ENCODE measurements around the gene VCP. TPM values are rescaled to one million over a fixed set of nuclear protein-coding genes. Genes with fewer than 3 reads are reported as not detected.

Gene VCP
- total RNA-seq, 4 donors from 2014 or later: 129 to 185 (median 171) TPM

GRCh38 chr9:35035851-35036701, 36.3 kb downstream of the VCP start:
- Histone ChIP-seq H3K27ac (replicated peaks in 1 of 4) (peak overlapping the region in 2 of 4 donors; percentile 13 to 36), H3K27me3 (no peaks in the 10 kb centered on the region), H3K36me3 (peaks cover 0 to 24% (median 13%) of the 10 kb centered on the region in 4 donors), H3K4me3 (peak overlapping the region; percentile 40 to 51 (median 44)), H3K9me3 (no peaks in the 10 kb centered on the region), H3K4me1 (peaks cover 3 to 12% (median 8%) of the 10 kb centered on the region in 4 donors)
- DNase-seq (ENCODE audit: extremely low spot score): no peak
- WGBS: 35% methylated on average over 41 of the region's 48 CpGs
- intact Hi-C loops (cut with DNase I): no loop called here
- TF ChIP-seq POLR2A (IDR thresholded peaks at IDR 0.05; ENCODE audit: low read depth): no peak
- peak in 1 of 2 donors; percentile 5 for TF ChIP-seq POLR2AphosphoS5 (IDR thresholded peaks at IDR 0.05)
- no peak for TF ChIP-seq CTCF (IDR thresholded peaks at IDR 0.05)
- TF ChIP-seq EP300 (IDR thresholded peaks at IDR 0.05): no peak

- whole genome bisulfite sequencing: 88% methylated on average over 2 of the region's 2 CpGs
Measured at GRCh38 chr9:35033101-35033500, 39.3 kb downstream of the VCP start.

GRCh38 chr9:35029852-35030251, 42.6 kb downstream of the VCP start:
- Histone ChIP-seq H3K27me3 (no peaks in the 10 kb centered on the region), H3K36me3 (peaks cover 0 to 14% (median 6%) of the 10 kb centered on the region in 4 donors), H3K4me3 (no peak overlapping the region), H3K4me1 (peaks cover 0 to 3% (median 0%) of the 10 kb centered on the region in 4 donors), H3K27ac (replicated peaks in 1 of 4) (no peak overlapping the region), H3K9me3 (no peaks in the 10 kb centered on the region)
- intact Hi-C loops (cut with DNase I): no loop called here
- no peak for DNase-seq (ENCODE audit: extremely low spot score)
- TF ChIP-seq POLR2AphosphoS5 (IDR thresholded peaks at IDR 0.05) (no peak), POLR2A (IDR thresholded peaks at IDR 0.05; ENCODE audit: low read depth) (no peak), CTCF (IDR thresholded peaks at IDR 0.05) (no peak), EP300 (IDR thresholded peaks at IDR 0.05) (no peak)
- 68% methylated on average over 2 of the region's 2 CpGs for WGBS

More at GRCh38 chr9:35033101-35033500, 39.3 kb downstream of the VCP start:
- DNase-seq (ENCODE audit: extremely low spot score): no peak
- no peaks in the 10 kb centered on the region for H3K9me3 ChIP-seq
- TF ChIP-seq EP300 (IDR thresholded peaks at IDR 0.05) (no peak), POLR2AphosphoS5 (IDR thresholded peaks at IDR 0.05) (no peak)
- H3K27ac ChIP-seq (replicated peaks in 1 of 4): no peak overlapping the region
- no peak overlapping the region for H3K4me3 ChIP-seq
- intact Hi-C loops (cut with DNase I): no loop called here
- H3K36me3 ChIP-seq: peaks cover 0 to 24% (median 9%) of the 10 kb centered on the region in 4 donors
- peaks cover 3 to 12% (median 8%) of the 10 kb centered on the region in 4 donors for H3K4me1 ChIP-seq
- no peaks in the 10 kb centered on the region for H3K27me3 ChIP-seq

GRCh38 chr9:35029241-35029640, 43.2 kb downstream of the VCP start:
- TF ChIP-seq POLR2A (IDR thresholded peaks at IDR 0.05; ENCODE audit: low read depth) (no peak), EP300 (IDR thresholded peaks at IDR 0.05) (no peak), CTCF (IDR thresholded peaks at IDR 0.05) (no peak), POLR2AphosphoS5 (IDR thresholded peaks at IDR 0.05) (no peak)
- WGBS: 64% methylated on average over 4 of the region's 4 CpGs
- no peak overlapping the region for H3K27ac ChIP-seq (replicated peaks in 1 of 4)
- no peaks in the 10 kb centered on the region for H3K27me3 ChIP-seq
- no peak overlapping the region for H3K4me3 ChIP-seq
- no peaks in the 10 kb centered on the region for H3K9me3 ChIP-seq
- intact Hi-C loops (cut with DNase I): no loop called here
- H3K4me1 ChIP-seq: peaks cover 0 to 3% (median 0%) of the 10 kb centered on the region in 4 donors
- H3K36me3 ChIP-seq: peaks cover 0 to 16% (median 6%) of the 10 kb centered on the region in 4 donors
- DNase-seq (ENCODE audit: extremely low spot score): no peak

- Histone ChIP-seq H3K27me3 (no peaks in the 10 kb centered on the region), H3K4me3 (no peak overlapping the region), H3K36me3 (peaks cover 0 to 21% (median 12%) of the 10 kb centered on the region in 4 donors), H3K4me1 (peaks cover 0 to 3% (median 0%) of the 10 kb centered on the region in 4 donors), H3K9me3 (no peaks in the 10 kb centered on the region), H3K27ac (replicated peaks in 1 of 4) (no peak overlapping the region)
- DNase-seq (ENCODE audit: extremely low spot score): no peak
- intact Hi-C loops (cut with DNase I): no loop called here
- TF ChIP-seq POLR2A (IDR thresholded peaks at IDR 0.05; ENCODE audit: low read depth) (no peak), POLR2AphosphoS5 (IDR thresholded peaks at IDR 0.05) (no peak), EP300 (IDR thresholded peaks at IDR 0.05) (no peak), CTCF (IDR thresholded peaks at IDR 0.05) (no peak)
Measured at GRCh38 chr9:35028341-35028740, 44.1 kb downstream of the VCP start.

Measured in esophagus muscularis mucosa (tissue), 4 donors.